Measurements from ENCODE around the gene BANP.

BANP gene

DNA sequence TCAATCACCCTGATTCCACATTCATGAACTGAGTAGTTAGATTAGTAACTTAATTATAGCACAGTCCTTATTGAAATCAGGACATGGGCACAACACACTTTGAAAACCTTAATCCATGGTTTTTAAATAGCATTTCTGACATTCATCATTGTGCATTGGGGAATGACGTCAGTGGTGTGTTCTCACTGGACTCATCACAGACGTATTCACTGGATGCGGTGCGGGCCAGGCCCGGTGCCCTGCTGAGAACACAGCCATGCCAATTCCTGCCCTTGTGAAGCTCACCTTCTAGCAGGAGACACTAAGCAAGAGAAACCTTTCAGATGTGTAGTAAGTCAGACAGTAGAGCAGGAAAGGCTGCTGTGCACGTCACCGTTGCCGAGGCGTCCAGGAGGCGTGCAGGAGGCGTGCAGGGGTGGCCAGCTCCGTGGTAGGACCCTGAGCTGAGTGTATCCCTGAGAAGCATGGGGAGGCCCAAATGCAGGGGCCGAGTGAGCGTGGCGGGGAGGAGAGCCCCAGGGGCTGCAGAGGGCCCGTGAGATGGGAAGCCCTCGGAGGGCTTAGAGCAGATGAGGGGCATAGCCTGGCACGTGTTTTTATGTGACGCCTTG, 12.9 kb downstream of the BANP start:
- H2AK5ac ChIP-seq (ENCODE audit: low read length) = no peak overlapping the region
- peaks cover 76% of the 10 kb centered on the region for H3K79me2 ChIP-seq (ENCODE audit: control insufficient read depth, insufficient read depth, low read length)
- H3K9ac ChIP-seq (ENCODE audit: low read length) = no peak overlapping the region
- H3K18ac ChIP-seq (ENCODE audit: low read length) = no peak overlapping the region
- H3K23ac ChIP-seq (ENCODE audit: low read length) = no peak overlapping the region
- H3K4me3 ChIP-seq (ENCODE audit: low read length) = no peak overlapping the region
- no peak overlapping the region for H4K5ac ChIP-seq (ENCODE audit: low read length)
- no CpG with 5 or more reads among the region's 19 CpGs for WGBS (ENCODE audit: extremely low coverage, insufficient coverage, low lambda C conversion rate)
- peaks cover 46% of the 10 kb centered on the region for H3K79me1 ChIP-seq (ENCODE audit: low read length)
- H3K27me3 ChIP-seq (ENCODE audit: insufficient read depth, low read length, poor library complexity) = no peaks in the 10 kb centered on the region
- DNase-seq = no peak
- H3K36me3 ChIP-seq (ENCODE audit: control insufficient read depth, insufficient read depth, low read length) = no peaks in the 10 kb centered on the region
- no peak overlapping the region for H3K27ac ChIP-seq (ENCODE audit: low read depth, low read length)
- no peak overlapping the region for H3K4ac ChIP-seq (ENCODE audit: low read depth, low read length)
- H4K8ac ChIP-seq (ENCODE audit: low read depth, low read length) = no peak overlapping the region
- H3K4me1 ChIP-seq (ENCODE audit: control insufficient read depth, low read depth, low read length) = no peaks in the 10 kb centered on the region
- no peak overlapping the region for H3K56ac ChIP-seq (ENCODE audit: low read length)
- no peak overlapping the region for H2BK120ac ChIP-seq (ENCODE audit: low read depth, low read length)
- H2BK5ac ChIP-seq (ENCODE audit: low read length) = no peak overlapping the region
- no peak overlapping the region for H3K4me2 ChIP-seq (ENCODE audit: low read length)
- no peak overlapping the region for H2BK15ac ChIP-seq (replicated peaks; ENCODE audit: low read depth)

DNA sequence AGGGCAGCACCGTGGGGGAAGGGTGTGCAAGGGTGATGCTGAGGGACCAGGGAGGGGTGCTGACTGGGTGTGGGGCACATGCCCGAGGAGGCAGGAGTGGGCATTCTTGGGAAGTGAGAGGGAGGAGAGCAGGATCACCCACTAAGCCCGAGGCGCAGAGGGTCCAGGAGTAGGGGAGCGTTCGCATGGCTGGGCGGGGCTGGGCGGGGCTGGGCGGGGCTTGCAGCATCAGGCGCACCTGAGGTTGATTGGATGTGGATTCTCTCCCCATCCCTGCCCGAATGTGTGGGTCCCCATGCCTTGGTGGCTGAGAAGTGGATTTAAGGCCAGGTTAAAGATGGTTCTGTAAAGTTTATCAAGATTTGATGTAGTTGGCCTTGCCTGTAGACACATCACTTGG, 14.2 kb downstream of the BANP start:
- WGBS (ENCODE audit: extremely low coverage, insufficient coverage, low lambda C conversion rate) = no CpG with 5 or more reads among the region's 11 CpGs

DNA sequence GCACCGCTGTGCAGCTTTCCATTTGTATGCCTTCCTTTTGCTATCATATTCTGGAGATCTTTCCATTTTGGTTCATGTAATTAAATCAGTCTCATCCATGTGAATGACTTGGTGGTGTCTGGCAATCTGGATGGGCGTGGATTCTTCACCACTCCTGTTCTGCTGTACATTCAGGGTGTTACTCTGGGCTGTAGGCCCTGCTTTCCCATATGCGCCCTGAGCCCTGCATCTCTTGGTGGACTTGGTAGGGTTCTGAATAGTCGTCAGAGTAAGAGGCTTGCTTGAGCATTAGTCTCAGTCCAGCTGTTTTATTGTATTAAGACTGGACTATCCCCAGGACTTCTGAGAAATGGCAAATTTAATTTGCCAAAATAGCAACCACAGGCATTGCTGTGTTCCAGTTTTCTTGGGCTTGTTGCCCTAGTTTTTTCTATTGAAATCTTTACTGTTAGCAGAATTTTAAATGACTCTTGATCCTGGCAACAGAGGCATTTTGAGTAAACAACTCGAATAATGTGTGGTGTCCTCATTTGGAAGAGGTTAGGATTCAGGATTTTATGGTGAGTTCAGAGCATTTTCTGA, 14.9 kb downstream of the BANP start:
- H3K4me1 ChIP-seq (ENCODE audit: control insufficient read depth, low read depth, low read length) = no peaks in the 10 kb centered on the region
- H4K8ac ChIP-seq (ENCODE audit: low read depth, low read length) = no peak overlapping the region
- H3K27me3 ChIP-seq (ENCODE audit: insufficient read depth, low read length, poor library complexity) = no peaks in the 10 kb centered on the region
- H3K27ac ChIP-seq (ENCODE audit: low read depth, low read length) = no peak overlapping the region
- H3K4me2 ChIP-seq (ENCODE audit: low read length) = no peak overlapping the region
- H3K79me2 ChIP-seq (ENCODE audit: control insufficient read depth, insufficient read depth, low read length) = peaks cover 66% of the 10 kb centered on the region
- H2BK120ac ChIP-seq (ENCODE audit: low read depth, low read length) = no peak overlapping the region
- H3K79me1 ChIP-seq (ENCODE audit: low read length) = peaks cover 34% of the 10 kb centered on the region
- no peak overlapping the region for H3K23ac ChIP-seq (ENCODE audit: low read length)
- no peak overlapping the region for H3K56ac ChIP-seq (ENCODE audit: low read length)
- H3K4ac ChIP-seq (ENCODE audit: low read depth, low read length) = no peak overlapping the region
- no peak overlapping the region for H3K9ac ChIP-seq (ENCODE audit: low read length)
- no peak overlapping the region for H3K4me3 ChIP-seq (ENCODE audit: low read length)
- H4K5ac ChIP-seq (ENCODE audit: low read length) = no peak overlapping the region
- H2AK5ac ChIP-seq (ENCODE audit: low read length) = no peak overlapping the region
- H3K18ac ChIP-seq (ENCODE audit: low read length) = no peak overlapping the region
- WGBS (ENCODE audit: extremely low coverage, insufficient coverage, low lambda C conversion rate) = no CpG with 5 or more reads among the region's 5 CpGs
- H2BK15ac ChIP-seq (replicated peaks; ENCODE audit: low read depth) = no peak overlapping the region
- no peaks in the 10 kb centered on the region for H3K36me3 ChIP-seq (ENCODE audit: control insufficient read depth, insufficient read depth, low read length)
- no peak overlapping the region for H2BK5ac ChIP-seq (ENCODE audit: low read length)
- DNase-seq = no peak

More for the DNA sequence above, 14.2 kb downstream of the BANP start:
- no peak overlapping the region for H3K4me2 ChIP-seq (ENCODE audit: low read length)
- no peak overlapping the region for H2AK5ac ChIP-seq (ENCODE audit: low read length)
- DNase-seq = no peak
- H2BK15ac ChIP-seq (replicated peaks; ENCODE audit: low read depth) = no peak overlapping the region
- no peak overlapping the region for H3K27ac ChIP-seq (ENCODE audit: low read depth, low read length)
- H3K27me3 ChIP-seq (ENCODE audit: insufficient read depth, low read length, poor library complexity) = no peaks in the 10 kb centered on the region
- H2BK120ac ChIP-seq (ENCODE audit: low read depth, low read length) = no peak overlapping the region
- no peak overlapping the region for H3K18ac ChIP-seq (ENCODE audit: low read length)
- H3K4ac ChIP-seq (ENCODE audit: low read depth, low read length) = no peak overlapping the region
- H4K5ac ChIP-seq (ENCODE audit: low read length) = no peak overlapping the region
- H3K79me1 ChIP-seq (ENCODE audit: low read length) = peaks cover 38% of the 10 kb centered on the region
- no peaks in the 10 kb centered on the region for H3K36me3 ChIP-seq (ENCODE audit: control insufficient read depth, insufficient read depth, low read length)
- H3K9ac ChIP-seq (ENCODE audit: low read length) = no peak overlapping the region
- no peaks in the 10 kb centered on the region for H3K4me1 ChIP-seq (ENCODE audit: control insufficient read depth, low read depth, low read length)
- H2BK5ac ChIP-seq (ENCODE audit: low read length) = no peak overlapping the region
- H3K23ac ChIP-seq (ENCODE audit: low read length) = no peak overlapping the region
- no peak overlapping the region for H3K56ac ChIP-seq (ENCODE audit: low read length)
- no peak overlapping the region for H3K4me3 ChIP-seq (ENCODE audit: low read length)
- H4K8ac ChIP-seq (ENCODE audit: low read depth, low read length) = no peak overlapping the region
- peaks cover 71% of the 10 kb centered on the region for H3K79me2 ChIP-seq (ENCODE audit: control insufficient read depth, insufficient read depth, low read length)

DNA sequence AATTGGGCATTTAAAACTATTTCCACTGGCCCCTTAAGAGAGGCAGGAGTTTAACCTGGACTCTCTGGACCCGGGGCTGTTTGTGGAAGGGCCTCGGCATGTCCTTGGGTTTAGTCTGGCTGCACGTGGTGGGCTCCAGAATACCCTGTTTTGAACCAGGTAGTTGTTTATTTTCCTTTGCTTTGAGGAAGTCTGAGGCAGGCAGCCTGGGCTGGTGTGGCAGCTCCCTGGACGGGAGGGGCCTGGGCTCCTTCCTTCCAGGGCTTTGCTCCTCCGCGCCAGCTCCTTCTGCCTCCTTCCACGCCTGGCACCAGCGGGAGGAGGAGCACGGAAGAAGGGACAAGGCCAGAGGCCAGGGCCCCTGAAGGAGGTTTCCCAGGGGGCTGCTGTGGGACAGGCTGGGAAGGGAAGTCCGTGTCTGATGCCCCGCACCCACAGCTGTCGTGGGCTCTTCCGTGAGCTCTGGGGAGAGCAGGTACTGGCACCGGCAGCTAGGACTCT, 15.5 kb downstream of the BANP start:
- no peak overlapping the region for H2BK120ac ChIP-seq (ENCODE audit: low read depth, low read length)
- H3K23ac ChIP-seq (ENCODE audit: low read length) = no peak overlapping the region
- H3K27me3 ChIP-seq (ENCODE audit: insufficient read depth, low read length, poor library complexity) = no peaks in the 10 kb centered on the region
- H3K4me1 ChIP-seq (ENCODE audit: control insufficient read depth, low read depth, low read length) = no peaks in the 10 kb centered on the region
- H3K36me3 ChIP-seq (ENCODE audit: control insufficient read depth, insufficient read depth, low read length) = no peaks in the 10 kb centered on the region
- H2AK5ac ChIP-seq (ENCODE audit: low read length) = no peak overlapping the region
- H3K9ac ChIP-seq (ENCODE audit: low read length) = no peak overlapping the region
- peaks cover 33% of the 10 kb centered on the region for H3K79me1 ChIP-seq (ENCODE audit: low read length)
- no peak overlapping the region for H3K4ac ChIP-seq (ENCODE audit: low read depth, low read length)
- H3K56ac ChIP-seq (ENCODE audit: low read length) = no peak overlapping the region
- no peak overlapping the region for H4K8ac ChIP-seq (ENCODE audit: low read depth, low read length)
- WGBS (ENCODE audit: extremely low coverage, insufficient coverage, low lambda C conversion rate) = no CpG with 5 or more reads among the region's 14 CpGs
- no peak overlapping the region for H3K4me2 ChIP-seq (ENCODE audit: low read length)
- H3K18ac ChIP-seq (ENCODE audit: low read length) = no peak overlapping the region
- H2BK15ac ChIP-seq (replicated peaks; ENCODE audit: low read depth) = no peak overlapping the region
- H2BK5ac ChIP-seq (ENCODE audit: low read length) = no peak overlapping the region
- no peak overlapping the region for H3K27ac ChIP-seq (ENCODE audit: low read depth, low read length)
- H3K4me3 ChIP-seq (ENCODE audit: low read length) = no peak overlapping the region
- DNase-seq = no peak
- peaks cover 66% of the 10 kb centered on the region for H3K79me2 ChIP-seq (ENCODE audit: control insufficient read depth, insufficient read depth, low read length)
- no peak overlapping the region for H4K5ac ChIP-seq (ENCODE audit: low read length)

DNA sequence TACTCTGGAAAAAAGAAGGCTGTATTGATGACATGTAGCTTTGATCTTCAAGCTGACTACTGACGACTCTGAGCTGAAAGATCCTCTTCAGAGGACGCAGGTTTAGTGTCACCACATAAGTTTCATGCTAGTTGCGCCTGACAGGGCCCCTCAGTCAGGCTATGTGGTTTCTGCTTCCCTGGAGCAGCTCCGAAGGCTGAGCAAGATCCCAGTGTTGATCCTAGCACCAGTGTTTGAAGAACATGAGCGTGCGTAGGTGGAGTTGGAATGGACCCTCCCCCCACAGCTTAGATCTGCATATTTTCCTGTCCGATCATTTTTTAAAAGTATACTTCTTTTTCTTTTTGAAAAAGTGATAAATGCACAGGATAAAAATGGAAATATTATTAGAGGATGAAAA, 17.3 kb downstream of the BANP start:
- H3K18ac ChIP-seq (ENCODE audit: low read length) = no peak overlapping the region
- no peak for DNase-seq
- no CpG with 5 or more reads among the region's 7 CpGs for WGBS (ENCODE audit: extremely low coverage, insufficient coverage, low lambda C conversion rate)
- H2BK120ac ChIP-seq (ENCODE audit: low read depth, low read length) = no peak overlapping the region
- no peak overlapping the region for H3K27ac ChIP-seq (ENCODE audit: low read depth, low read length)
- H4K5ac ChIP-seq (ENCODE audit: low read length) = no peak overlapping the region
- H3K9ac ChIP-seq (ENCODE audit: low read length) = no peak overlapping the region
- H3K79me2 ChIP-seq (ENCODE audit: control insufficient read depth, insufficient read depth, low read length) = peaks cover 62% of the 10 kb centered on the region
- H3K23ac ChIP-seq (ENCODE audit: low read length) = no peak overlapping the region
- H3K27me3 ChIP-seq (ENCODE audit: insufficient read depth, low read length, poor library complexity) = no peaks in the 10 kb centered on the region
- no peak overlapping the region for H2BK5ac ChIP-seq (ENCODE audit: low read length)
- no peak overlapping the region for H2AK5ac ChIP-seq (ENCODE audit: low read length)
- no peak overlapping the region for H3K4me2 ChIP-seq (ENCODE audit: low read length)
- no peak overlapping the region for H2BK15ac ChIP-seq (replicated peaks; ENCODE audit: low read depth)
- H3K56ac ChIP-seq (ENCODE audit: low read length) = no peak overlapping the region
- peaks cover 28% of the 10 kb centered on the region for H3K79me1 ChIP-seq (ENCODE audit: low read length)
- H3K4ac ChIP-seq (ENCODE audit: low read depth, low read length) = no peak overlapping the region
- no peak overlapping the region for H4K8ac ChIP-seq (ENCODE audit: low read depth, low read length)
- H3K36me3 ChIP-seq (ENCODE audit: control insufficient read depth, insufficient read depth, low read length) = no peaks in the 10 kb centered on the region
- no peaks in the 10 kb centered on the region for H3K4me1 ChIP-seq (ENCODE audit: control insufficient read depth, low read depth, low read length)
- no peak overlapping the region for H3K4me3 ChIP-seq (ENCODE audit: low read length)

DNA sequence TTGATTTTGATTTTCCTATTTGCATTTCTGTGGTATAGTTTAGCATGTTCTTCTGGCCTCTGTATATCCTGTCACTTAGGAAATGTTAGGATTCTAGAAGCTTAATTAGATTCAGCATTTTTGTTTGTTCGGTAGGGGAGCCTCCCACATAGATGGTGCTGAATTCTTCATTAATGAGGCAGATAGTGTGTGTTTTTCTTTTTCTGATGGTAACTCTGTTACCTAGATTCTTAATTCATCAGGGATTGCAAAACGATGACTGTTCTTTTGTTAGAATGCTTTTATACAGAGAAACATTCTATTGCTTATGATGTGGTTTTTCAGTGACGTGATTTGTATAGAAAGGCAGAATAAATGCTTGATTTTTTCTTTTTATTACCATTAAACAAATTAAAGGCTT, 19.0 kb downstream of the BANP start:
- WGBS (ENCODE audit: extremely low coverage, insufficient coverage, low lambda C conversion rate) = no CpG with 5 or more reads among the region's 3 CpGs
- H3K18ac ChIP-seq (ENCODE audit: low read length) = no peak overlapping the region
- no peaks in the 10 kb centered on the region for H3K27me3 ChIP-seq (ENCODE audit: insufficient read depth, low read length, poor library complexity)
- no peak overlapping the region for H2AK5ac ChIP-seq (ENCODE audit: low read length)
- no peak for DNase-seq
- H3K36me3 ChIP-seq (ENCODE audit: control insufficient read depth, insufficient read depth, low read length) = no peaks in the 10 kb centered on the region
- H3K4me2 ChIP-seq (ENCODE audit: low read length) = no peak overlapping the region
- no peak overlapping the region for H4K8ac ChIP-seq (ENCODE audit: low read depth, low read length)
- no peak overlapping the region for H3K4ac ChIP-seq (ENCODE audit: low read depth, low read length)
- no peaks in the 10 kb centered on the region for H3K4me1 ChIP-seq (ENCODE audit: control insufficient read depth, low read depth, low read length)
- no peak overlapping the region for H3K56ac ChIP-seq (ENCODE audit: low read length)
- no peak overlapping the region for H3K4me3 ChIP-seq (ENCODE audit: low read length)
- H2BK120ac ChIP-seq (ENCODE audit: low read depth, low read length) = no peak overlapping the region
- no peak overlapping the region for H2BK5ac ChIP-seq (ENCODE audit: low read length)
- H3K27ac ChIP-seq (ENCODE audit: low read depth, low read length) = no peak overlapping the region
- peaks cover 51% of the 10 kb centered on the region for H3K79me2 ChIP-seq (ENCODE audit: control insufficient read depth, insufficient read depth, low read length)
- no peak overlapping the region for H4K5ac ChIP-seq (ENCODE audit: low read length)
- no peak overlapping the region for H2BK15ac ChIP-seq (replicated peaks; ENCODE audit: low read depth)
- no peak overlapping the region for H3K9ac ChIP-seq (ENCODE audit: low read length)
- no peak overlapping the region for H3K23ac ChIP-seq (ENCODE audit: low read length)
- peaks cover 23% of the 10 kb centered on the region for H3K79me1 ChIP-seq (ENCODE audit: low read length)

All from mesendoderm (in vitro differentiated cells).